Measurements from ENCODE around the gene SLC2A11.
"Not testable (repeated sequence)": the region's sequence is repeated elsewhere in the genome, so short reads cannot be mapped to it uniquely, and the experiment has no call there.

The SLC2A11 gene

DNA sequence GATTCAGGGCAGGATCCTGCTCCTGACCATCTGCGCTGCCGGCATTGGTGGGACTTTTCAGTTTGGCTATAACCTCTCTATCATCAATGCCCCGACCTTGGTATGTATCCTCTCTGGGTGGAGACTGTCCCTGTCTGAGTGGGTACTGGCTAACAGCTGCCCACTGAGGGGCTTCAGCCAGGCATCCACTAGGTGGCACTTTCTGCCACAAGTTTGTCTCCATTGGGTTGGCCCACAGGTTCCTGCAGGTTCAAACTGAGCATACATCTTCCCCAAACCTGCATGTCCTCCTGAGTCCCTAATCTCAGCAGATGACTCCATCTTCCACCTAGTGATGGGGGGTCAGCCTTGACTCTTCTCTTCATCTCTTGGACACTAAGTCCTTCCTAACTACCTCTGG, 4.4 kb downstream of the SLC2A11 start:
- DNase-seq (ENCODE audit: low read depth, low spot score): no peak
- no peak overlapping the region for H3K9ac ChIP-seq (ENCODE audit: insufficient read length, low read depth)

DNA sequence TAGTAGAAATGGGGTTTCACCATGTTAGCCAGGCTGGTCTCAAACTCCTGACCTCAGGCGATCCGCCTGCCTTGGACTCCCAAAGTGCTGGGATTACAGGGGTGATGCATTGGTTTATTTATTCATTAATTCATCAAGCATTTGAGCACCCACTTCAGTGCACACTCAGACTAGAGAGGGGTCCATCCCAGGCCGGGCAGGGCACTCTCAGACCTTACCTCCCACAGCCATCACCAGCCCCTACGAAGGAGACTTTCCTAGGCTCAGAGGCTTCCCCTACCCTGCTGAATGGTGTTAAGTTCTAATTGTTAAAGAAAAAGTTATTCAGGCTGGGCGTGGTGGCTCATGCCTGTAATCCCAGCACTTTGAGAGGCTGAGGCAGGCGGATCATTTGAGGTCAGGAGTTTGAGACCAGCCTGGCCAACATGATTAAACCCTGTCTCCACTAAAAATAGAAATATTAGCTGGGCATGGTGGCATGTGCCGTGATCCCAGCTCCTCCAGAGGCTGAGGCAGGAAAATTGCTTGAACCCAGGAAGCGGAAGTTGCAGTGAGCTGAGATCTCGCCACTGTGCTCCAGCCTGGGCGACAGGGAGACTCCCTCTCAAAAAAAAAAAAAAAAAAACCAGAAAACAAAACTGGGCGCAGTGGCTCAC, 7.0 kb downstream of the SLC2A11 start:
- H3K4me3 ChIP-seq (ENCODE audit: insufficient read length, low read depth); H3K9me3 ChIP-seq (ENCODE audit: insufficient read depth, low read length); H3K27me3 ChIP-seq (ENCODE audit: insufficient read depth, insufficient read length); H3K9ac ChIP-seq (ENCODE audit: insufficient read length, low read depth); H3K4me1 ChIP-seq (ENCODE audit: insufficient read depth, insufficient read length); DNase-seq (ENCODE audit: low read depth, low spot score): not testable (repeated sequence)
- peaks cover 24% of the 10 kb centered on the region for H3K36me3 ChIP-seq (ENCODE audit: insufficient read depth, insufficient read length, low read length)

More for the DNA sequence above, 4.4 kb downstream of the SLC2A11 start:
- TF ChIP-seq SUZ12 (IDR thresholded peaks at IDR 0.05; ENCODE audit: extremely low read depth, insufficient read depth, insufficient read length) (no peak), YY1 (IDR thresholded peaks at IDR 0.05; ENCODE audit: insufficient read depth, insufficient read length) (no peak), ZNF274 (IDR thresholded peaks at IDR 0.05; ENCODE audit: low read depth, low read length) (no peak)
- no peaks in the 10 kb centered on the region for H3K4me1 ChIP-seq (ENCODE audit: insufficient read depth, insufficient read length)
- no peaks in the 10 kb centered on the region for H3K27me3 ChIP-seq (ENCODE audit: insufficient read depth, insufficient read length)
- H3K9me3 ChIP-seq (ENCODE audit: insufficient read depth, low read length): no peaks in the 10 kb centered on the region
- no peak overlapping the region for H3K4me3 ChIP-seq (ENCODE audit: insufficient read length, low read depth)
- peaks cover 4% of the 10 kb centered on the region for H3K36me3 ChIP-seq (ENCODE audit: insufficient read depth, insufficient read length, low read length)

DNA sequence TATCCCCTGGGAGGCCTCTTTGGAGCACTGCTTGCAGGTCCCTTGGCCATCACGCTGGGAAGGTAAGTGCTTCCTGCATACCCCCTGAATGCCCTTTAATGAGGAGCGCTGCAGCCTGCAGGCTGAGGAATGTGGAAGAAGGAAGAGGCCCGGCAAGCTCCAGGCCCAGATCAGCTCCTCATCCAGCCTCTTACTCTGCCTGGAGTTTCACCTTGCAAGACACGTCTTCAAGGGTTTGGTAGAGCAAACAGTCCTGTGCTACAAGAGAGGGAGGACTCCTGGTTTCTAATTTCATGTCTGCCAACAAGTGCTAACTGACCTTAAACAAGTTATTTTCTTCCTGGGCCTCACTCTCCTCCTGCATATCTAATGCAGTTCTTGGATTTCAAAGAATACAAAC, 10.9 kb downstream of the SLC2A11 start:
- TF ChIP-seq YY1 (IDR thresholded peaks at IDR 0.05; ENCODE audit: insufficient read depth, insufficient read length) (no peak), SUZ12 (IDR thresholded peaks at IDR 0.05; ENCODE audit: extremely low read depth, insufficient read depth, insufficient read length) (no peak), ZNF274 (IDR thresholded peaks at IDR 0.05; ENCODE audit: low read depth, low read length) (no peak)

DNA sequence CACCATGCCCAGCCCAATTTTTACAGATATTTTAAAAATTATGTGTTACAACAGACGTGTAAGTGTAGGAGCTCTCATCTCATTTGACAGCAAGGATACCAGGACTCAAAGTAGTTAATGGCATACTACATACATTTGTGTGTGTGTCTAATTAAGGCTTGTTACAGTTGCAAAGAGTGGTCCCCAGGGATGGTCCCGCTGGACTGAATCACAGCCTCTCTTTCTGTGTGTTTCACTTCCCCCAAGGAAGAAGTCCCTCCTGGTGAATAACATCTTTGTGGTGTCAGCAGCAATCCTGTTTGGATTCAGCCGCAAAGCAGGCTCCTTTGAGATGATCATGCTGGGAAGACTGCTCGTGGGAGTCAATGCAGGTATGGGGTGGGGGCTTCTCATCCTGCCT, 17.2 kb downstream of the SLC2A11 start:
- TF ChIP-seq ZNF274 (IDR thresholded peaks at IDR 0.05; ENCODE audit: low read depth, low read length) (no peak), YY1 (IDR thresholded peaks at IDR 0.05; ENCODE audit: insufficient read depth, insufficient read length) (no peak), SUZ12 (IDR thresholded peaks at IDR 0.05; ENCODE audit: extremely low read depth, insufficient read depth, insufficient read length) (no peak)
- H3K27me3 ChIP-seq (ENCODE audit: insufficient read depth, insufficient read length): no peaks in the 10 kb centered on the region
- H3K36me3 ChIP-seq (ENCODE audit: insufficient read depth, insufficient read length, low read length): peaks cover 30% of the 10 kb centered on the region
- no peak overlapping the region for H3K9ac ChIP-seq (ENCODE audit: insufficient read length, low read depth)
- H3K9me3 ChIP-seq (ENCODE audit: insufficient read depth, low read length): no peaks in the 10 kb centered on the region
- no peak overlapping the region for H3K4me3 ChIP-seq (ENCODE audit: insufficient read length, low read depth)
- no peaks in the 10 kb centered on the region for H3K4me1 ChIP-seq (ENCODE audit: insufficient read depth, insufficient read length)
- DNase-seq (ENCODE audit: low read depth, low spot score): no peak

More for the DNA sequence above, 10.9 kb downstream of the SLC2A11 start:
- peaks cover 27% of the 10 kb centered on the region for H3K36me3 ChIP-seq (ENCODE audit: insufficient read depth, insufficient read length, low read length)
- no peak overlapping the region for H3K9ac ChIP-seq (ENCODE audit: insufficient read length, low read depth)
- no peak for DNase-seq (ENCODE audit: low read depth, low spot score)
- H3K9me3 ChIP-seq (ENCODE audit: insufficient read depth, low read length): no peaks in the 10 kb centered on the region
- no peaks in the 10 kb centered on the region for H3K4me1 ChIP-seq (ENCODE audit: insufficient read depth, insufficient read length)
- H3K4me3 ChIP-seq (ENCODE audit: insufficient read length, low read depth): no peak overlapping the region
- no peaks in the 10 kb centered on the region for H3K27me3 ChIP-seq (ENCODE audit: insufficient read depth, insufficient read length)

DNA sequence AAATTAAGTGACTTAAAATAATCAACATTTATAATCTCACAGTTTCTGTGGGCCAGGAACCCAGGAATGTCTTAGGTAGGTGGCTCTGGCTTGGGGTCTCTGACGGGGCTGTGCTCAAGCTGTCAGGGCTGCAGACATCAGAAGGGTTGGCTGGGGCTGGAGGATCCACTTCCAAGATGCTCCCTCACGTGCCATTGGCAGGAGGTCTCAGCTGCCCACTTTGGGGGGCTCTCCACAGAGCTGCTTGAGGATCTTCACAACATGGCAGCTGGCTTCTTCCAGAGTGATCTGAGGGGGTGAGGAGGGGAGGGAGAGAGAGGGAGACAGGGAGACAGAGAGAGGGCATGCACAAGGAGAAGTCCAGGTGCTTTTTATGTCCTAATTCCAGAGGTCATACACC, 18.1 kb downstream of the SLC2A11 start:
- Histone ChIP-seq H3K4me3 (ENCODE audit: insufficient read length, low read depth) (no peak overlapping the region), H3K27me3 (ENCODE audit: insufficient read depth, insufficient read length) (no peaks in the 10 kb centered on the region), H3K36me3 (ENCODE audit: insufficient read depth, insufficient read length, low read length) (peaks cover 25% of the 10 kb centered on the region), H3K9me3 (ENCODE audit: insufficient read depth, low read length) (no peaks in the 10 kb centered on the region), H3K4me1 (ENCODE audit: insufficient read depth, insufficient read length) (no peaks in the 10 kb centered on the region), H3K9ac (ENCODE audit: insufficient read length, low read depth) (no peak overlapping the region)
- TF ChIP-seq ZNF274 (IDR thresholded peaks at IDR 0.05; ENCODE audit: low read depth, low read length): no peak
- TF ChIP-seq SUZ12 (IDR thresholded peaks at IDR 0.05; ENCODE audit: extremely low read depth, insufficient read depth, insufficient read length): no peak
- TF ChIP-seq YY1 (IDR thresholded peaks at IDR 0.05; ENCODE audit: insufficient read depth, insufficient read length): no peak
- no peak for DNase-seq (ENCODE audit: low read depth, low spot score)

DNA sequence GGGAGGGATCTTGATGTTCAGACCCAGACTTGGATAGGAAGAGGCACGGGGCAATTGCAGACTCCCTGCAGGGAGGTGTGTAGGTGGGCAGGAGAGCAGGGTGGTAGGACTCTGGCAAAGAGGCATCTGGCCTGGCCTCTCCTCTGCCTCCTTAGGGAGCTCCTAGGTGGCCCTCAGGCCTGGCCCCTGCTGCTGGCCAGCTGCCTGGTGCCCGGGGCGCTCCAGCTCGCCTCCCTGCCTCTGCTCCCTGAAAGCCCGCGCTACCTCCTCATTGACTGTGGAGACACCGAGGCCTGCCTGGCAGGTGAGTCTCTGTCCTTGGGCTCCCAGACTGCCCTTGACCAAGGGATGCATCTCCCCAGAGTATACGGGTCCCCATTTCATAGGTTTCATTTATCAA, 19.9 kb downstream of the SLC2A11 start:
- Histone ChIP-seq H3K4me3 (ENCODE audit: insufficient read length, low read depth) (no peak overlapping the region), H3K4me1 (ENCODE audit: insufficient read depth, insufficient read length) (no peaks in the 10 kb centered on the region), H3K9ac (ENCODE audit: insufficient read length, low read depth) (no peak overlapping the region), H3K36me3 (ENCODE audit: insufficient read depth, insufficient read length, low read length) (peaks cover 26% of the 10 kb centered on the region), H3K9me3 (ENCODE audit: insufficient read depth, low read length) (no peaks in the 10 kb centered on the region), H3K27me3 (ENCODE audit: insufficient read depth, insufficient read length) (no peaks in the 10 kb centered on the region)
- no peak for TF ChIP-seq YY1 (IDR thresholded peaks at IDR 0.05; ENCODE audit: insufficient read depth, insufficient read length)
- no peak for TF ChIP-seq ZNF274 (IDR thresholded peaks at IDR 0.05; ENCODE audit: low read depth, low read length)
- no peak for TF ChIP-seq SUZ12 (IDR thresholded peaks at IDR 0.05; ENCODE audit: extremely low read depth, insufficient read depth, insufficient read length)
- no peak for DNase-seq (ENCODE audit: low read depth, low spot score)

DNA sequence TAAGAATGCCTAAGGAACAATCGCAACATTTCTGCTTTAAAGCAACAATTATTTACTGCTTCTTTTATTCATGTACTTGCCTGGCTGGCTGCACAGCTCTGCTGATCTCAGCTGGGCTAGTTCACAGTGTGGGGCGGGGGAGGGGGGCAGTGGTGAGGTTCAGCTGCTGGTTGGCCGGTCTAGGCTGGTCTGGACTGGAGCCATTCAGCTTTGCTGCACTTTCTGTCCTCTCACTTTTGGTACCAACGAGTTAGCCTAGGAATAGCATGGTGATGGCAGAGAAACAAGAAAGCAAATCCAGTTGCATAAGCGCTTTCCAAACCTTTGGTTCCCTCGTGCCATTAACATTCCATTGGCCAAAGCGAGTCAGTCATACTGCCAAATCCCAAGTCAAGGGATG, 20.5 kb downstream of the SLC2A11 start:
- no peaks in the 10 kb centered on the region for H3K27me3 ChIP-seq (ENCODE audit: insufficient read depth, insufficient read length)
- H3K9me3 ChIP-seq (ENCODE audit: insufficient read depth, low read length): no peaks in the 10 kb centered on the region
- H3K36me3 ChIP-seq (ENCODE audit: insufficient read depth, insufficient read length, low read length): peaks cover 29% of the 10 kb centered on the region
- DNase-seq (ENCODE audit: low read depth, low spot score): no peak
- H3K4me3 ChIP-seq (ENCODE audit: insufficient read length, low read depth): no peak overlapping the region
- TF ChIP-seq ZNF274 (IDR thresholded peaks at IDR 0.05; ENCODE audit: low read depth, low read length): no peak
- no peak for TF ChIP-seq YY1 (IDR thresholded peaks at IDR 0.05; ENCODE audit: insufficient read depth, insufficient read length)
- TF ChIP-seq SUZ12 (IDR thresholded peaks at IDR 0.05; ENCODE audit: extremely low read depth, insufficient read depth, insufficient read length): no peak
- H3K9ac ChIP-seq (ENCODE audit: insufficient read length, low read depth): no peak overlapping the region
- H3K4me1 ChIP-seq (ENCODE audit: insufficient read depth, insufficient read length): no peaks in the 10 kb centered on the region
